Erythroblast (primary cell): ENCODE results near the gene PMF1.

Source experiments
- GATA1 ChIP-seq: IDR thresholded peaks from 2 replicates; pipeline ENCODE4 v1.6.1; 2011; ENCODE audit warnings: low read depth, mild to moderate bottlenecking, control low read depth, low read length, moderate library complexity
- POLR2A ChIP-seq: IDR thresholded peaks from 2 replicates; pipeline ENCODE4 v1.6.1; 2011; ENCODE audit warnings: mild to moderate bottlenecking, low read length

DNA sequence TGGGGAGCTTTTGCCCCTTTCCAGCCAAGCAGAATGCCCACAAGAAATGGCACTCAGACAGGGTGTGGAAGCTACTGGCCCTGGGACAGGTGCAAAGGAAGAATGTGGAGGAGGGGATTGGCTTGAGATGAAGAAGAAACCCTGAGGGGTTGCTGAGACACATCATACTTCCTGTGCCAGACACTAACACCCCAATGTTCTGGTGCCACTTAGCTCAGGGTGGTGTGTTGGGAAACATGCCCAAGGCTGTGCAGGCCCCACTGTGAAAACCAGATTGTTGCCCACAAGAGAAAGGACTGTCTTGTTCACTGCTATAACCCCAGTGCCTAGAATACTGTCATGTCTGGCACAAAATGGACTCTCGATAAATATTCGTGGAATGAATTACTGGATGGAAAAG lies 44.9 kb downstream of the PMF1 start:
- TF ChIP-seq POLR2A (no peak), GATA1 (no peak)
